Spleen (tissue), 7 donors: ENCODE data around the gene DUSP3.

ENCODE experiments used
- POLR2A ChIP-seq, 3 donors: fragments of 450-650 bp; IDR thresholded peaks; one replicate each; pipeline ENCODE4 v1.5.1; 2017; ENCODE audit warnings: antibody characterized with exemption in 3 of 3, mild to moderate bottlenecking in 1 of 3
- TF ChIP-seq, protein P1 (sequence below), 11 experiments: fragments of 200-600 bp in 7 of 11; fragments of 450-650 bp in 4 of 11; sonication (generic) in 4 of 11; IDR thresholded peaks in 8 of 11; conservative IDR thresholded peaks in 3 of 11; 1 replicate in 7 of 11; 2 replicates in 4 of 11; pipeline versions ENCODE4 v1.4.0 to v1.8.0; 2016 to 2021; ENCODE audit warnings: antibody characterized with exemption in 11 of 11, inconsistent platforms in 4 of 11, mild to moderate bottlenecking in 1 of 11
- donor health status: DM: no; HTN: no; CAD: no; lungs with moderate emphysema.
- donor health status: DM: no; HTN: no; CAD: no.
- donor health status: DM: no; HTN: no; CAD: no.

GRCh38 chr17:43719578-43719977 is 59.2 kb downstream of the DUSP3 start:
- TF ChIP-seq, protein P1, sequence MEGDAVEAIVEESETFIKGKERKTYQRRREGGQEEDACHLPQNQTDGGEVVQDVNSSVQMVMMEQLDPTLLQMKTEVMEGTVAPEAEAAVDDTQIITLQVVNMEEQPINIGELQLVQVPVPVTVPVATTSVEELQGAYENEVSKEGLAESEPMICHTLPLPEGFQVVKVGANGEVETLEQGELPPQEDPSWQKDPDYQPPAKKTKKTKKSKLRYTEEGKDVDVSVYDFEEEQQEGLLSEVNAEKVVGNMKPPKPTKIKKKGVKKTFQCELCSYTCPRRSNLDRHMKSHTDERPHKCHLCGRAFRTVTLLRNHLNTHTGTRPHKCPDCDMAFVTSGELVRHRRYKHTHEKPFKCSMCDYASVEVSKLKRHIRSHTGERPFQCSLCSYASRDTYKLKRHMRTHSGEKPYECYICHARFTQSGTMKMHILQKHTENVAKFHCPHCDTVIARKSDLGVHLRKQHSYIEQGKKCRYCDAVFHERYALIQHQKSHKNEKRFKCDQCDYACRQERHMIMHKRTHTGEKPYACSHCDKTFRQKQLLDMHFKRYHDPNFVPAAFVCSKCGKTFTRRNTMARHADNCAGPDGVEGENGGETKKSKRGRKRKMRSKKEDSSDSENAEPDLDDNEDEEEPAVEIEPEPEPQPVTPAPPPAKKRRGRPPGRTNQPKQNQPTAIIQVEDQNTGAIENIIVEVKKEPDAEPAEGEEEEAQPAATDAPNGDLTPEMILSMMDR (IDR thresholded peaks at IDR 0.05 in 8 of 11, conservative IDR thresholded peaks at IDR 0.05 in 3 of 11) = no peak
- no peak for TF ChIP-seq POLR2A (IDR thresholded peaks at IDR 0.05)
